Measurements from ENCODE around the gene STXBP1. TPM values are rescaled to one million over a fixed set of nuclear protein-coding genes. Genes with fewer than 3 reads are reported as not detected.

STXBP1 gene
- total RNA-seq, 2 experiments from 2014 or later, result 1.9 to 3.4 TPM

DNA sequence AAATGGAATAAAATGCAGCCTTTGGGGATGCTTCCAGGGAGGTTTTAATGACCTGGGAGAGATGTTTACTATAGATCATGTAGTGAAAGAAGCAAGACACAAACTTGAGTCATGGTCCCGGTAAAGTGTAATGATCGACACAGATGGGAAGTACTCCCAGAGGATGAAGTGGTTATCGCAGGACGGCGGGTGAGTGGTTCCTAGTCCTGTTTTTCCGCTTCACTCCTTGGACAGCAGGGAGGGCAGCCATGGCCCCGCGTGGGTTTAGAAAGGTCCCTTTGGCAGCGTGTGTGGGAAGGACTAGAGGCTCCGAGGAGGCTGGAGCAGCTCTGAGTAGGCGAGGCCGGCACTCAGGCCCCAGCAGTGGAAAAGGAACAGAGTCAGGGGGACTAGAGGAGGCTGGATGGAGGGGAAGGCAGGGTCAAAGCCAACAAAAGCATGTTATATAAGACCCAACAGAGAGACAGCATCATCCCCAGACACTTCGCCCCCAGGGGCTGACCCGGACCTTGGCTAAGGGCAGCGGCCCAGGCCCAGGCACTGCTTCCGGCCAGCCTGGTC lies 49.2 kb upstream of the STXBP1 start:
- peaks cover 17% of the 10 kb centered on the region for H3K4me1 Mint-ChIP-seq (ENCODE audit: low read depth)
- no peaks in the 10 kb centered on the region for H3K36me3 Mint-ChIP-seq (ENCODE audit: low read depth)
- H3K4me3 ChIP-seq (ENCODE audit: low read length), result no peak overlapping the region
- H3K9me3 ChIP-seq (ENCODE audit: control insufficient read depth in 1 of 2, insufficient read depth in 1 of 2, low read length in 2 of 2), result no peaks in the 10 kb centered on the region
- ChIA-PET POLR2A (no interaction called here), CTCF (no interaction called here)
- DNase-seq (no peak), ATAC-seq (ENCODE audit: poor library complexity) (no peak)
- H3K27ac ChIP-seq (ENCODE audit: low read depth in 1 of 2, low read length in 2 of 2), result no peak overlapping the region
- no peaks in the 10 kb centered on the region for H3K27me3 Mint-ChIP-seq
- H3K27me3 ChIP-seq (ENCODE audit: control insufficient read depth in 1 of 2, insufficient read depth in 2 of 2, low read length in 2 of 2), result no peaks in the 10 kb centered on the region
- no peak overlapping the region for H3K27ac Mint-ChIP-seq
- TF ChIP-seq, protein P1, sequence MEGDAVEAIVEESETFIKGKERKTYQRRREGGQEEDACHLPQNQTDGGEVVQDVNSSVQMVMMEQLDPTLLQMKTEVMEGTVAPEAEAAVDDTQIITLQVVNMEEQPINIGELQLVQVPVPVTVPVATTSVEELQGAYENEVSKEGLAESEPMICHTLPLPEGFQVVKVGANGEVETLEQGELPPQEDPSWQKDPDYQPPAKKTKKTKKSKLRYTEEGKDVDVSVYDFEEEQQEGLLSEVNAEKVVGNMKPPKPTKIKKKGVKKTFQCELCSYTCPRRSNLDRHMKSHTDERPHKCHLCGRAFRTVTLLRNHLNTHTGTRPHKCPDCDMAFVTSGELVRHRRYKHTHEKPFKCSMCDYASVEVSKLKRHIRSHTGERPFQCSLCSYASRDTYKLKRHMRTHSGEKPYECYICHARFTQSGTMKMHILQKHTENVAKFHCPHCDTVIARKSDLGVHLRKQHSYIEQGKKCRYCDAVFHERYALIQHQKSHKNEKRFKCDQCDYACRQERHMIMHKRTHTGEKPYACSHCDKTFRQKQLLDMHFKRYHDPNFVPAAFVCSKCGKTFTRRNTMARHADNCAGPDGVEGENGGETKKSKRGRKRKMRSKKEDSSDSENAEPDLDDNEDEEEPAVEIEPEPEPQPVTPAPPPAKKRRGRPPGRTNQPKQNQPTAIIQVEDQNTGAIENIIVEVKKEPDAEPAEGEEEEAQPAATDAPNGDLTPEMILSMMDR (IDR thresholded peaks at IDR 0.05), result no peak
- peaks cover 5% of the 10 kb centered on the region for H3K36me3 ChIP-seq (ENCODE audit: insufficient read depth, low read length)
- peaks cover 68% of the 10 kb centered on the region for H3K4me1 ChIP-seq (ENCODE audit: insufficient read depth, low read length)
- intact Hi-C loops (cut with DNase I, micrococcal nuclease), result no loop called here
- no peaks in the 10 kb centered on the region for H3K9me3 Mint-ChIP-seq
- H3K4me3 Mint-ChIP-seq, result no peak overlapping the region

DNA sequence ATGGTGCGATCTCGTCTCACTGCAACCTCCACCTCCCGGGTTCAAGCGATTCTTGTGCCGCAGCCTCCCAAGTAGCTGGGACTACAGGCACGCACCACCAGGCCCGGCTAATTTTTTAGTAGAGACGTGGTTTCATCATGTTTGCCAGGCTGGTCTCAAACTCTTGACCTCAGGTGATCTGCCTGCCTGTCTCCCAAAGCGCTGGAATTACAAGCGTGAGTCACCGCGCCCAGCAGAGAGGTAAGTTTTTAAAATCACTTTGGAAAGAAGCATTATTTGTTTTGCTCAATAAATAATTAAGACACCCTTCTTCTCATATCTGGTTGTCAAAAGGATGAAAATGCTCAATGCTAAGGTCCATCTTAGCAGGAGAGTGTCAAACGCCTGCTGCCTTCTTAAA lies 48.5 kb upstream of the STXBP1 start:
- TF ChIP-seq, protein P1 (IDR thresholded peaks at IDR 0.05), result no peak
- no peak overlapping the region for H3K4me3 Mint-ChIP-seq
- peaks cover 5% of the 10 kb centered on the region for H3K36me3 ChIP-seq (ENCODE audit: insufficient read depth, low read length)
- ATAC-seq (ENCODE audit: poor library complexity) (no peak), DNase-seq (no peak)
- no peak overlapping the region for H3K4me3 ChIP-seq (ENCODE audit: low read length)
- no peaks in the 10 kb centered on the region for H3K9me3 Mint-ChIP-seq
- intact Hi-C loops (cut with DNase I, micrococcal nuclease), result no loop called here
- CTCF ChIA-PET, result no interaction called here
- H3K27me3 ChIP-seq (ENCODE audit: control insufficient read depth in 1 of 2, insufficient read depth in 2 of 2, low read length in 2 of 2), result no peaks in the 10 kb centered on the region
- H3K27me3 Mint-ChIP-seq, result no peaks in the 10 kb centered on the region
- POLR2A ChIA-PET, result no interaction called here
- H3K36me3 Mint-ChIP-seq (ENCODE audit: low read depth), result no peaks in the 10 kb centered on the region
- H3K27ac ChIP-seq (ENCODE audit: low read depth in 1 of 2, low read length in 2 of 2), result no peak overlapping the region
- H3K4me1 ChIP-seq (ENCODE audit: insufficient read depth, low read length), result peaks cover 68% of the 10 kb centered on the region
- H3K9me3 ChIP-seq (ENCODE audit: control insufficient read depth in 1 of 2, insufficient read depth in 1 of 2, low read length in 2 of 2), result no peaks in the 10 kb centered on the region
- no peak overlapping the region for H3K27ac Mint-ChIP-seq
- peaks cover 11% of the 10 kb centered on the region for H3K4me1 Mint-ChIP-seq (ENCODE audit: low read depth)

DNA sequence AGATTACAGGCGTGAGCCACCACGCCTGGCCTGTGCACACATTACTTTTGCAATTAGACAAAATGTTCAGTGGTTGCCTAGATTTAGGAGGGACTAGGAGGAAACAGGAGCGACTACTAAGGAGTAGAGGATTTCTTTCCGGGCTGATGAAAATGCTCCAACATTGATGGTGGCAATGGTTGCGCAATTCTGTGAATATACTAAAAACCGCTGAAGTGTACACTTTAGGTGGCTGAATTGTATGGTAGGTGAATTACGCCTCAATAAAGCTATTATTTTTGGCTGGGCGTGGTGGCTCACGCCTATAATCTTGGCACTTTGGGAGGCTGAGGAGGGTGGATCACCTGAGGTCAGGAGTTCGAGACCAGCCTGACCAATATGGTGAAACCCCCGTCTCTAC lies 46.8 kb upstream of the STXBP1 start:
- Histone ChIP-seq H3K27me3 (ENCODE audit: control insufficient read depth in 1 of 2, insufficient read depth in 2 of 2, low read length in 2 of 2) (no peaks in the 10 kb centered on the region), H3K4me1 (ENCODE audit: insufficient read depth, low read length) (peaks cover 64% of the 10 kb centered on the region), H3K4me3 (ENCODE audit: low read length) (no peak overlapping the region), H3K36me3 (ENCODE audit: insufficient read depth, low read length) (peaks cover 5% of the 10 kb centered on the region), H3K27ac (ENCODE audit: low read depth in 1 of 2, low read length in 2 of 2) (no peak overlapping the region), H3K9me3 (ENCODE audit: control insufficient read depth in 1 of 2, insufficient read depth in 1 of 2, low read length in 2 of 2) (no peaks in the 10 kb centered on the region)
- TF ChIP-seq, protein P1 (IDR thresholded peaks at IDR 0.05), result no peak
- Mint-ChIP-seq H3K27ac (no peak overlapping the region), H3K9me3 (no peaks in the 10 kb centered on the region), H3K4me3 (no peak overlapping the region), H3K36me3 (ENCODE audit: low read depth) (no peaks in the 10 kb centered on the region), H3K27me3 (no peaks in the 10 kb centered on the region), H3K4me1 (ENCODE audit: low read depth) (peaks cover 15% of the 10 kb centered on the region)
- no peak for DNase-seq
- ChIA-PET CTCF (no interaction called here), POLR2A (interaction anchor here (0.6 kb wide), 1 partner anchor 160 kb away, joined by 5 read pairs; no protein-coding TSS in a partner anchor)
- ATAC-seq (ENCODE audit: poor library complexity), result no peak
- intact Hi-C loops (cut with DNase I, micrococcal nuclease), result no loop called here

All from CD4-positive, alpha-beta T cell (primary cell).